Measurements from ENCODE around the gene AMN.

AMN gene

DNA sequence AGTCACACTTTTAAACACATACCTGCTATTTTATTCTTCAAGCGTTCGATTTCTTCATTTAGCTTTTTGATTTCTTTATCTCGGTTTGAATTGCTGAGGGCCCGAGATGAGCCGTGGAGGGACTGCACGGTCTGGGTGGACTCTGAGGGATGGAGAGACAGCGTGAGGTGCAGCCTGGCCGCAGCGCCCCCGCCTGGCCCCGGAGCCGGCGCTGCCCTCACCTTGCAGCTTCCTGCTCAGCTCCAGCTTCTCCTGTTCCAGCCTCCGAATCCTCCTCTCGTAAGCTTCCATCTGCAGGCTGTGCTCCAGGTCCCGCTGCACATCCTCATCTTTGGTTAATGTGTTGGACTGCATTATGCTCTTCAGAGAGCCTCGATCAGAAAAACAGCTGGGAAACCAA is 53.2 kb downstream of the AMN start:
- no peak for FAIRE-seq
- TF ChIP-seq POLR2A (IDR thresholded peaks at IDR 0.05; ENCODE audit: low read depth, low read length) = no peak
- TF ChIP-seq TAF1 (IDR thresholded peaks at IDR 0.05; ENCODE audit: borderline replicate concordance, low read depth, low read length) = no peak
- TF ChIP-seq POLR2AphosphoS5 (IDR thresholded peaks at IDR 0.05; ENCODE audit: low read depth, low read length) = no peak
- no peak for DNase-seq (ENCODE audit: insufficient read length)

DNA sequence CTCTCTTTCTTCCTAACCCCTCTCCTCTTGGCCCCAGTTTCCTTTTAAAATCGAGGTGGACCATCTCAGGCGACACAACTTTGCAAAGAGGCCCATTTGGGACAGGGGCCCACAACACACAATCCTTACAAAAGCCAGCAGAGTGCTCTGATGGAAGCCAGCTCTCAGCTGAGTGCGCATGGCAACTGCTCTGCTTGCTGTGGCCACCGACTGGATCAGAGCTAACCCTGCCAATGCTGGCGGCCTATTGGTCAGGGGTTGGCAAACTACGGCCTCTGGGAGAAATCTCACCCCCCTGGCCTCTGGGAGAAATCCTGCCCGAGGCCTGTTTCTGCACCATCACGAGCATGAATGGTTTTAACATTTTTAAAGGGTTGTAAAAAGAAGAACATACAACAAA is 55.0 kb downstream of the AMN start:
- DNase-seq (ENCODE audit: insufficient read length) (no peak), FAIRE-seq (no peak)
- TF ChIP-seq POLR2AphosphoS5 (IDR thresholded peaks at IDR 0.05; ENCODE audit: low read depth, low read length) (no peak), POLR2A (IDR thresholded peaks at IDR 0.05; ENCODE audit: low read depth, low read length) (no peak)

DNA sequence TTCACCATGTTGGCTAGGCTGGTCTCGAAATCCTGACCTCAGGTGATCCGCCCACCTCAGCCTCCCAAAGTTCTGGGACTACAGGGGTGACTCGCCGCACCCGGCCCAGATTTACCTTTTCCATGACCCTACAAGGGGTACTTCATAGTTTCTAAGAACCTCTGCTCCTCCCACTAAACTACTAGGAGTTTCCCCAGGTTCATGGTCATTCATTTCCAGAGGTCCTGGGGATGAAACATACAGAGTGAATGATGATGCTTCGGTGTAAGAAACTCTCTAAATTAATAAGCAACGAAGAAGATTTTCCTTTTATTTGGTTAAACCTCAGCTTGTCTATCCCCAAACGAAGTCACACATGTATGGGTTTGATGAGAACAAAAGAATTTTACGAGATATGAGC is 56.9 kb downstream of the AMN start:
- FAIRE-seq = no peak
- TF ChIP-seq POLR2A (IDR thresholded peaks at IDR 0.05; ENCODE audit: low read depth, low read length) = no peak
- no peak for TF ChIP-seq POLR2AphosphoS5 (IDR thresholded peaks at IDR 0.05; ENCODE audit: low read depth, low read length)
- TF ChIP-seq TAF1 (IDR thresholded peaks at IDR 0.05; ENCODE audit: borderline replicate concordance, low read depth, low read length) = no peak
- no peak for DNase-seq (ENCODE audit: insufficient read length)

DNA sequence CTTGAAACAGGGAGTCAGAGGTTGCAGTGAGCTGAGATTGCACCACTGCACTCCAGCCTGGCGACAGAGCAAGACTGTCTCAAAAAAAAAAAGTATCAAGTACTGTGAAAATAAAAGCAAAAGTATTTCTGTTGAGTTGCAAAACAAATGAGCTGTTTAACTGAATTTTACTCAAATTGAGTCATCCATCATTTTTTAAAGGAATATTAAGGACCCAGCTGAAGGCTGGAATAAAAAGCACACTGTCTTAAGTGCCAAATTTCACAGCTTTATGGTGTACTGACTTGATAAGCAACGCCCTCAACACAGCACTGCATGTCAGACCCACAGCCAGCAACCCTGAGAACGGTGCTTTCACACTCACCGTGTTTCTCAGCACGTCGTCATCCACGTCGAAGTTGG is 57.9 kb downstream of the AMN start:
- FAIRE-seq (no peak), DNase-seq (ENCODE audit: insufficient read length) (no peak)

More for the DNA sequence above, 57.9 kb downstream of the AMN start:
- TF ChIP-seq POLR2A (IDR thresholded peaks at IDR 0.05; ENCODE audit: low read depth, low read length) = no peak
- TF ChIP-seq TAF1 (IDR thresholded peaks at IDR 0.05; ENCODE audit: borderline replicate concordance, low read depth, low read length) = no peak
- TF ChIP-seq POLR2AphosphoS5 (IDR thresholded peaks at IDR 0.05; ENCODE audit: low read depth, low read length) = no peak

All from GM12892 (cell line).